Activated CD4-positive, alpha-beta T cell treated with anti-CD3 and anti-CD28 coated beads, Interleukin-2, amount 50 U/mL, for 1 hour (primary cell): ENCODE results near the gene NMRAL1.

Experiments
- DNase-seq: peaks from one replicate; pipeline ENCODE4 v3.0.0-alpha.2; 2020

The NMRAL1 gene

DNA sequence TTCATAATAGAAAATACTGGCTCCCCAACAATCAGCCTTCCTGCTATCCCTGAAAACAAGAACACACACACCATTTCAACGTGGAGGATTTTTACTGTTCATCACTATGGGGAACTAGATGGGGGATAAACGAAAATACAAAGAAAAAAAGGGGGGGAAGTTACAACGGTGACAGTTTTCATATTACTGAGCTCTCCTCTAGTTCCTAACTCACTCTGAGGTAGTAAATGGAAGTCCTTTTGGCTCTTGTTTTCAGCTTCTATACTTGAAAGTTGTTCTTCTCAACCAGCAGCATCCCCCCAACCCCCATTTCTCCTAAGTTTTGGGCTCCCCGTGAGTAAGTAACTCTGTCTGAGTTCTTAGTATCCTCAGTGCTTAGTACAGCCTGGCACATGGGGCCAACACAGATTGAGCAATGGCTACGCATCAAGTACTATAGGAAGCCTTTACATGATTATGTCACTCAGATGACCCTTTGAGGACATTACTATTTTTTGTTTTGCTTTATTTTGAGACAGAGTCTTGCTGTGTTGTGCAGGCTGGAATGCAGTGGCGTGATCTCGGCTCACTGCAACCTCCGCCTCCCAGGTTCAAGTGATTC, 53.8 kb downstream of the NMRAL1 start:
- no peak for DNase-seq

DNA sequence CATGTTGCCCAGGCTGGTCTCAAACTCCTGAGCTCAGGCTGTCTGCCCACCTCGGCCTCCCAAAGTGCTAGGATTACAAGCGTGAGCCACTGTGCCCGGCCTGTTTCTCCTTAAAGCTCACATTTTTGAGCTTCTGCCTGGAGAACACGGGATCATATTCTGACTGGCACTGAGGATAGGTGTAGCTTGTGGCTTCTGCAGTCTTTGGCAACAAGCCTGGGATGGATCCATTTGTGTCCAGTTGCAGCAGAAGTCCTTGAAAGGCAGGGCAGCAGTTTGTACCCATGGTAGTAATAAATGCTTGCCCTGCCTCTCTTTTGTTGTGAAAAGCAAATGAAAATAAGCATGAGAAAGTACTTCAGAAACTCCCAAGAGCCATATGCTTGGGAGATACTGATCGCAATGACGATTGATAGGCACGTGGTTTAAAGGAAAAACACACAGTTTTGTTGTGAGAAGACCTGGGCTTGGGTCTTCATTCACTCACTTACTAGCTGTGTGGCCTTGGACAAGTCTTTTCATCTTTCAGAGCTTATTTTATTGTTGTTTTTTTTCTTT, 54.9 kb downstream of the NMRAL1 start:
- DNase-seq = no peak

DNA sequence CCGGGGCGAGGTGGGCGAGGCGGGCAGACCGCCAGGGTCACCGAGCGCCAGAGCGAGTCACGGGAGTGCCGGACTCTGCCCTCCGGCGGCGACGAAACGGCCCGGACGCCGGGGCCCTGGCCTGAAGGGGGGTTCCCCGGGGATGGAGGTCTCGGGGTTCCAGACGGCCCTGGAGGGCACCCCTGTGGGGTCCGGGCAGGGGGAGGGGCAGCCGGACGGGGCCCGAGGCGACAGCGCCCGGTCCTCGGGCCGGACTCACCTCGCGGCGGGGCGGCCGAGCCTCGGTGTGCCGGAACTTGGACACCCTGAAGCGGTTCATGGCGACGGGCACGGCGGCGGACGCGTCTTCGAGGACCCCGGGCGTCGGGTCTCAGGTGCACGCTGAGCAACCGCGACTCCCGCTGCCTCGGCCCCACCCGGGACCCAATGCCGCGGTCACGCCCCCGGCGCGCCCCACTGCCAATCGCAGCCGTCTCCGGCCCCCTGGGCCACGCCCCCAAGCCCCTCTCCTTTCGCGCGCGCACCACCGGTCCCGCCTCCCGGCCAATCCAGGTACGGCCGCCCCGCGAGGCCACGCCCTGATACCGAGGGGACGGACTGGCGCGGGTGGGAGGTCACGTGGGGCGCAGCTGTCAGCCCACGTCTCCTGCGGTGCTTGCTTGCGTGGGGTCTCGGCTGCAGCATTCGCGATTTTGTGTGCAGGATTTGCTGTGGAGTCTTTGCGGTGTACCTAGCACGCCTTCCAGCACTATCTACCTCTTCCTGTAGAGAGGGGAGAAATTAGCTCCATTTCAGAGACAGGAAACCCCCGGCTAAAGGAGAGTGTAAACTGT, 58.0 kb downstream of the NMRAL1 start, which contains the start of gene CORO7:
Gene CORO7, minus strand, starts transcription at position 397 of the 833 bp plus-strand sequence. Its CDS starts 78 bp downstream, at position 319.
- DNase-seq = peak; percentile 99

DNA sequence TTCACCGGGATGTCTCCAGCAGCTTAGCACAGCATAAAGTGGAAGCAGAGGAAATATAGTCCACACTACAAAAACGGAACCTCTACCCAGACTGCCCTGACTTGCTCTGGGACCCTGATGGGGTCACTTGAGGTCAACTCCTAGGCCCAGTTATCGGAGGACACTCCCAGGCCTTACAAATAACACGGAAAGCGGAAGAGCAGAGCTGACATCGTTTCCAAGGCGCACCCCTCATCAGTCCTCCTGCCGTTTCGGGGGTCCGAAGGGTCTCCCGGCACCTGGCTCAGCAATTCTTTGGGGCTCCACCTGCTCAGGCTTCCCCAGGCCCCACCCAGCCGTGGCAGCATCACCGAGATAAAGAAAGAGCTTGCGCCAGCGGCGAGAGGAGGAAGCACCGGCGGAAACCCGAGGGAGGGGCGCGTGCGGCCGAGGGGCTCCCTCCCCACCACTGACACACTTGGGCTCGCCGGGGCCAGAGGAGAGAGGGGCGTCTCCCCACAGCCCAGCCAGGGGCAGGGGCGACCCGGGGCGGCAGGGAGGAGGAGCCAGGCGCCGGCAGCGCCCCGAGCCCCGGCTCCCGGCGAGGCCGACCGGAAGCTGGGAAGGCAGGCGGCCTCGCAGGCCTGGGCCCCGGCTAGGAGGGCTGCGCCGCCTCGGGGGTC, 58.8 kb downstream of the NMRAL1 start:
- DNase-seq = peak; percentile 61

DNA sequence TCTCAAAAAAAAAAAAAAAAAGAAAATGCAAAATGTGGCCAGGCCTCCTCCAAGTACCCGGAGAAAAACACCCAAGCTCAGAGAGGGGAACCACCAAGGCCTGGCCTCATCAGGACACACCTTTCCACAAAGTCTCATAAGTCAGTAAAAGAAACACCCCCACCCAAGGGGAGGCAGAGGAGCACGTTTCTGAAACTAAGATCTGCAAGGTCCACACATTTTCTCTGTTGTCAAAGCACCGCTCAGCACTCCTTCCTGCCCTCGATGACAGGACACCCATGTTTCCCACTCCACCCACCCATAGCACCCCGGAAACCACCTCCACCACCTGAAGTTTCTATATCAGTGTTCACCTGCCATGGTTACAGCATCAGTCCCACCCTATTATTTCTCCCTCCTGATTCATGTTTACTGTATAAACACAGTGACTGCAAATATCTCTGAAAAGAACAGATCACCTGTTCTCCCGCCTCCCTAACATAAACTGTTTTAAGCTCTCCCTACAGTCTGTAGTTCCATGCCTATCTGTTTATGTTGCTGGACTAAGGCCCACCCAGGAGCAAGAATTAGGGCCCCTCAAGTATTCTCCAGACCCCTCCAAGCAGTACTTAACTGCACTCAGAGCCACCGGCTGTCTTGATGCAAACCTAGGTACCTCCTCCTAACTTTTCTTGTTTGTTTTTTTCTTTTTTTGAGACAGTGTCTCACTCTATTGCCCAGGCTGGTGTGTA, 60.1 kb downstream of the NMRAL1 start:
- peak; percentile 75 for DNase-seq

DNA sequence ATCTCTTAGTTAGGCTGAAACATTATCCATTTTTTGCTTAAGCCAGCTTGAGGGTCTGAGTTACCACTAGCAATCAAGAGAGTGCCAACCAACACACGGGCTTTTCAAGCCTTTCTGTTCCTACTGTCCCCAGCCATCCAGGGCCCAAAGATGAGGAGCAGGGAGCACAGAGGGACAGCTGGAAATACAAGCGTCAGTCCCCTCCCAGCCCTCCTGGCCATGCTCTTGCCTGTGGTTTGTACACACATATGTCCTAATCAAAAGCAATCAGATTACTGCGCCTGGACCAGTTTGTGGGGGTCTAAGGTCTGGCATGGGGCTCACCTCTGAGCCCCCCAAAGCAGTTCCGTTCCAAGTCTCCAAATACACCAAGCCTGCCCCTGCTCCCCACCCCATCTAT, 61.6 kb downstream of the NMRAL1 start:
- DNase-seq = no peak

DNA sequence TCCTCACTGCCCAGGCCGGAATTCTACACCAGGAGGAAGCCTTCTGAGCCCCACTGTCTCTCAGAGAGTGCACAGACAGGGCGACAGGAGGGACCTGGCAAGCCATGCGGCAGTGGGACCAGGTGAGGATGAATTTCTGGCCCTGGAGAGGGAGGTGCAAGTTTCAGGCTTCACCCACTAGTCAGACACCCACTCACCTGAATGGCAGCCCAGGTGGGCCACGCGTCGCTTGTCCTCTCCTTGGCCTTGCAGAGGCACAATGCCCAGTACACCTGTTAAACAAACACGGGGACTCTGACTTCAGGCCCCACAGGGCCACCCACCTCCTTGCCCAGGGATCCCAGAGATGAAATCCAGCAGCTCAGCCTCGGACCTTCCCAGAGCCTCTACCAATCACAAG, 62.3 kb downstream of the NMRAL1 start:
- DNase-seq = no peak
